Duodenal mucosa (tissue), 2 donors: ENCODE results near the gene RRP12.
"Not testable (repeated sequence)": the region's sequence is repeated elsewhere in the genome, so short reads cannot be mapped to it uniquely, and the experiment has no call there.

Experiments used
- H3K27ac ChIP-seq: one replicate; pipeline ENCODE4 v1.7.0; 2013; ENCODE audit warnings: low read depth, low read length
- H3K27me3 ChIP-seq, 2 donors: one replicate each; pipeline ENCODE4 v1.7.0; 2013; ENCODE audit warnings: low read length in 2 of 2, control low read depth in 1 of 2; ENCODE audit not compliant: insufficient read depth in 2 of 2, control insufficient read depth in 1 of 2
- H3K36me3 ChIP-seq, 2 donors: one replicate each; pipeline ENCODE4 v1.7.0; 2013; ENCODE audit warnings: low read length in 2 of 2, control low read depth in 1 of 2; ENCODE audit not compliant: insufficient read depth in 2 of 2, control insufficient read depth in 1 of 2
- H3K4me1 ChIP-seq, 2 donors: one replicate each; pipeline ENCODE4 v1.7.0; 2013; ENCODE audit warnings: low read length in 2 of 2, control low read depth in 1 of 2; ENCODE audit not compliant: insufficient read depth in 2 of 2, control insufficient read depth in 1 of 2
- H3K4me3 ChIP-seq, 2 donors: one replicate each; pipeline ENCODE4 v1.7.0; 2013; ENCODE audit warnings: low read length in 2 of 2, low read depth in 1 of 2
- H3K9ac ChIP-seq, 2 donors: one replicate each; pipeline ENCODE4 v1.7.0; 2013; ENCODE audit warnings: low read length in 2 of 2, low read depth in 1 of 2
- H3K9me3 ChIP-seq, 2 donors: one replicate each; pipeline ENCODE4 v1.7.0; 2013; ENCODE audit warnings: low read length in 2 of 2, control low read depth in 1 of 2; ENCODE audit not compliant: control insufficient read depth in 1 of 2

RRP12 gene

GRCh38 chr10:97407211-97407951 lies 6.2 kb upstream of the RRP12 start:
- H3K9me3 ChIP-seq: no peaks in the 10 kb centered on the region
- no peak overlapping the region for H3K27ac ChIP-seq
- H3K4me1 ChIP-seq: peaks cover 0 to 9% of the 10 kb centered on the region in 2 donors
- H3K27me3 ChIP-seq: no peaks in the 10 kb centered on the region
- peak overlapping the region; percentile 52 to 61 for H3K4me3 ChIP-seq
- H3K9ac ChIP-seq: no peak overlapping the region
- H3K36me3 ChIP-seq: no peaks in the 10 kb centered on the region

- not testable (repeated sequence) for H3K9me3 ChIP-seq, H3K27ac ChIP-seq, H3K4me1 ChIP-seq, H3K4me3 ChIP-seq, H3K9ac ChIP-seq, H3K36me3 ChIP-seq, H3K27me3 ChIP-seq
These were observed 5.3 kb upstream of the RRP12 start for GRCh38 chr10:97406483-97406882.

- H3K9me3 ChIP-seq: no peaks in the 10 kb centered on the region
- no peak overlapping the region for H3K4me3 ChIP-seq
- H3K27ac ChIP-seq: no peak overlapping the region
- H3K9ac ChIP-seq: no peak overlapping the region
- H3K27me3 ChIP-seq: no peaks in the 10 kb centered on the region
- H3K36me3 ChIP-seq: no peaks in the 10 kb centered on the region
- peaks cover 0 to 9% of the 10 kb centered on the region in 2 donors for H3K4me1 ChIP-seq
These were observed 4.9 kb upstream of the RRP12 start for GRCh38 chr10:97406064-97406463.

GRCh38 chr10:97404044-97404443 lies 2.9 kb upstream of the RRP12 start:
- H3K4me3 ChIP-seq: no peak overlapping the region
- H3K9me3 ChIP-seq: no peaks in the 10 kb centered on the region
- no peak overlapping the region for H3K27ac ChIP-seq
- H3K27me3 ChIP-seq: no peaks in the 10 kb centered on the region
- no peaks in the 10 kb centered on the region for H3K36me3 ChIP-seq
- H3K4me1 ChIP-seq: peaks cover 7 to 19% of the 10 kb centered on the region in 2 donors
- no peak overlapping the region for H3K9ac ChIP-seq

GRCh38 chr10:97401455-97401919 lies 347 bp upstream of the RRP12 start:
- H3K9ac ChIP-seq: peak overlapping the region in 1 of 2 donors; percentile 69
- peak overlapping the region; percentile 36 for H3K27ac ChIP-seq
- H3K4me3 ChIP-seq: peak overlapping the region; percentile 83 to 92

GRCh38 chr10:97399843-97400545 lies 1.1 kb downstream of the RRP12 start:
- Histone ChIP-seq H3K9me3 (no peaks in the 10 kb centered on the region), H3K9ac (peak overlapping the region; percentile 68 to 69), H3K27ac (peak overlapping the region; percentile 67), H3K4me1 (peaks cover 7 to 10% of the 10 kb centered on the region in 2 donors), H3K4me3 (peak overlapping the region; percentile 83 to 92), H3K36me3 (peaks cover 8 to 14% of the 10 kb centered on the region in 2 donors), H3K27me3 (no peaks in the 10 kb centered on the region)

More at GRCh38 chr10:97401455-97401919, 347 bp upstream of the RRP12 start:
- no peaks in the 10 kb centered on the region for H3K27me3 ChIP-seq
- H3K9me3 ChIP-seq: no peaks in the 10 kb centered on the region
- H3K4me1 ChIP-seq: peaks cover 7 to 10% of the 10 kb centered on the region in 2 donors
- peaks cover 0 to 5% of the 10 kb centered on the region in 2 donors for H3K36me3 ChIP-seq

- peaks cover 7 to 10% of the 10 kb centered on the region in 2 donors for H3K4me1 ChIP-seq
- H3K27me3 ChIP-seq: no peaks in the 10 kb centered on the region
- H3K9me3 ChIP-seq: no peaks in the 10 kb centered on the region
- no peak overlapping the region for H3K4me3 ChIP-seq
- H3K36me3 ChIP-seq: peaks cover 8 to 26% of the 10 kb centered on the region in 2 donors
- no peak overlapping the region for H3K9ac ChIP-seq
- no peak overlapping the region for H3K27ac ChIP-seq
These were observed 5.1 kb downstream of the RRP12 start for GRCh38 chr10:97396056-97396455.

- Histone ChIP-seq H3K4me1 (no peaks in the 10 kb centered on the region), H3K4me3 (no peak overlapping the region), H3K27ac (no peak overlapping the region), H3K9me3 (no peaks in the 10 kb centered on the region), H3K9ac (no peak overlapping the region), H3K27me3 (no peaks in the 10 kb centered on the region), H3K36me3 (peaks cover 19 to 50% of the 10 kb centered on the region in 2 donors)
These were observed 8.0 kb downstream of the RRP12 start for GRCh38 chr10:97393034-97393573.

- no peaks in the 10 kb centered on the region for H3K9me3 ChIP-seq
- H3K27ac ChIP-seq: no peak overlapping the region
- no peaks in the 10 kb centered on the region for H3K4me1 ChIP-seq
- H3K4me3 ChIP-seq: no peak overlapping the region
- H3K9ac ChIP-seq: no peak overlapping the region
- no peaks in the 10 kb centered on the region for H3K27me3 ChIP-seq
- H3K36me3 ChIP-seq: peaks cover 12 to 47% of the 10 kb centered on the region in 2 donors
These were observed 11.0 kb downstream of the RRP12 start for GRCh38 chr10:97390091-97390490.

GRCh38 chr10:97388152-97388551 lies 13.0 kb downstream of the RRP12 start:
- Histone ChIP-seq H3K36me3 (peaks cover 12 to 49% of the 10 kb centered on the region in 2 donors), H3K27ac (no peak overlapping the region), H3K4me1 (no peaks in the 10 kb centered on the region), H3K27me3 (no peaks in the 10 kb centered on the region), H3K9me3 (no peaks in the 10 kb centered on the region), H3K9ac (no peak overlapping the region), H3K4me3 (no peak overlapping the region)
